PC-3 (cell line): Measurements from ENCODE around the gene PKP1. TPM values are rescaled to one million over a fixed set of nuclear protein-coding genes. Genes with fewer than 3 reads are reported as not detected.

ENCODE experiments used
- ATAC-seq: fragments of 200-7000 bp; cut with Tn5 transposase; 2 replicates; pipeline ENCODE4 v1.9.1; 2020; ENCODE audit warnings: mild to moderate bottlenecking, moderate library complexity
- BruUV-seq: library from RNA; stranded (reverse); fragments of 400-500 nt; replicated peaks from 2 replicates; lab custom pipeline; 2021; lab: Mats Ljungman, UMichigan
- CTCF ChIA-PET: fragments of 300-600 bp; sonication (Branson Sonifier 250); formaldehyde crosslinking; loops from one replicate; lab custom pipeline; 2022; ENCODE audit warnings: antibody characterized with exemption; lab: Charles Lee
- POLR2A ChIA-PET: fragments of 300-600 bp; sonication (Branson Sonifier 250); formaldehyde crosslinking; loops from one replicate; lab custom pipeline; 2022; ENCODE audit warnings: antibody characterized with exemption; ENCODE audit not compliant: unreplicated experiment; lab: Charles Lee
- DNase-seq: peaks from one replicate; pipeline ENCODE4 v3.0.0-alpha.2; 2015
- H2AFZ ChIP-seq: fragments of 300-600 bp; sonication (generic); 2 replicates; pipeline ENCODE4 v1.6.0; 2016; ENCODE audit warnings: antibody characterized with exemption, low read length
- H3F3A ChIP-seq: fragments of 300-600 bp; sonication (generic); one replicate; pipeline ENCODE4 v1.6.0; 2017; ENCODE audit warnings: antibody characterized with exemption, low read length, control low read depth, mild to moderate bottlenecking; ENCODE audit not compliant: unreplicated experiment
- H3K27ac ChIP-seq: fragments of 300-600 bp; sonication (generic); 2 replicates; pipeline ENCODE4 v1.5.1; 2016; ENCODE audit warnings: mild to moderate bottlenecking, low read length
- H3K27me3 ChIP-seq: fragments of 300-600 bp; sonication (generic); 2 replicates; pipeline ENCODE4 v1.6.1; 2016; ENCODE audit warnings: low read length, mixed read lengths
- H3K36me3 ChIP-seq: fragments of 300-600 bp; sonication (generic); 2 replicates; pipeline ENCODE4 v1.6.1; 2016; ENCODE audit warnings: low read depth, mixed run types, low read length, mixed read lengths
- H3K4me1 ChIP-seq: fragments of 300-600 bp; sonication (generic); 2 replicates; pipeline ENCODE4 v1.5.1; 2016; ENCODE audit warnings: low read length; ENCODE audit not compliant: insufficient read depth
- H3K4me2 ChIP-seq: fragments of 300-600 bp; sonication (generic); 2 replicates; pipeline ENCODE4 v1.6.0; 2016; ENCODE audit warnings: low read length
- H3K4me3 ChIP-seq: fragments of 300-600 bp; sonication (generic); 2 replicates; pipeline ENCODE4 v1.5.1; 2016; ENCODE audit warnings: mild to moderate bottlenecking, low read length, mixed read lengths
- H3K79me2 ChIP-seq: fragments of 300-600 bp; sonication (generic); 2 replicates; pipeline ENCODE4 v1.6.1; 2017; ENCODE audit warnings: low read length, mixed read lengths
- H3K9ac ChIP-seq: fragments of 300-600 bp; sonication (generic); 2 replicates; pipeline ENCODE4 v1.6.0; 2016; ENCODE audit warnings: mild to moderate bottlenecking, low read length
- H3K9me2 ChIP-seq: fragments of 300-600 bp; sonication (generic); replicated peaks from 2 replicates; pipeline ENCODE4 v1.6.1; 2016; ENCODE audit warnings: mixed run types, low read length, mixed read lengths
- H3K9me3 ChIP-seq: fragments of 300-600 bp; sonication (generic); 2 replicates; pipeline ENCODE4 v1.6.1; 2016; ENCODE audit warnings: low read length, mixed read lengths
- H4K20me1 ChIP-seq: fragments of 300-600 bp; sonication (generic); 2 replicates; pipeline ENCODE4 v1.6.1; 2016; ENCODE audit warnings: low read length, mixed read lengths
- EZH2 ChIP-seq: fragments of 300-600 bp; sonication (generic); IDR thresholded peaks from one replicate; pipeline ENCODE4 v1.6.1; 2017; ENCODE audit warnings: antibody characterized with exemption, mild to moderate bottlenecking, low read length; ENCODE audit not compliant: unreplicated experiment
- EZH2phosphoT487 ChIP-seq: fragments of 300-600 bp; sonication (generic); IDR thresholded peaks from 2 replicates; pipeline ENCODE4 v1.6.1; 2018; ENCODE audit warnings: mild to moderate bottlenecking, antibody characterized with exemption, low read length, borderline replicate concordance
- intact Hi-C: fragments of 100-400 bp; cut with micrococcal nuclease; formaldehyde crosslinking; loops from 2 replicates; pipeline ENCODE4 v1.9.0; 2023
- total RNA-seq: library from RNA; depleted of rRNA; stranded (reverse); fragments of >200 nt; gene quantifications from 2 replicates; pipeline ENCODE4 v1.2.3, GENCODE V29; 2014
- TF ChIP-seq, protein P1 (sequence below): fragments of 300-600 bp; sonication (generic); conservative IDR thresholded peaks from 2 replicates; pipeline ENCODE4 v1.5.1; 2017; ENCODE audit warnings: antibody characterized with exemption, low read depth, mild to moderate bottlenecking, low read length

PKP1 gene
- total RNA-seq, 1 experiment from 2014 or later = 211 TPM

DNA sequence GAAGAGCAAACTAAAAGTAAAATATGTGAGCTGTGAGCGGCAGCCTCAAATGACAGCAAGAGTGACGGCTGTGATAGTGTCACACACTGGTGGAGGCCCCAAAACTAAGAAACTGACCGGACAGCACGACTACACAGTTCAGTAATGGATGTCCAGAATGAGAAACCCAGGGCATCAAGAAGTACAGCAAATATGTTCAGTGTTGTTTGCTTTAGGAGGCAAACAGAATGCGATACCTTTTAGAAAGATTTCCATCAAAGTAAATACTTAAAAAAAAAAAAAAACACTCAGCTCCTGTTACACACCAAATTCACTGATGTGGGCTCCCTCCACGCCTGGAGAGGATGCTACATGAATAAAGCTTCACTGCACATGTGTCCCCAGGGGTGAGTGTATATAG, 1.1 kb upstream of the PKP1 start:
- intact Hi-C loops = no loop called here
- Histone ChIP-seq H3K9me2 (no peaks in the 10 kb centered on the region), H3K27ac (peak overlapping the region; percentile 74), H3K36me3 (peaks cover 12% of the 10 kb centered on the region), H3K79me2 (peaks cover 54% of the 10 kb centered on the region), H3K4me3 (peak overlapping the region; percentile 79), H3K4me2 (peak overlapping the region; percentile 89), H3K27me3 (no peaks in the 10 kb centered on the region), H3K9ac (peak overlapping the region; percentile 87), H3F3A (no peaks in the 10 kb centered on the region), H3K9me3 (no peaks in the 10 kb centered on the region), H2AFZ (no peak overlapping the region), H3K4me1 (peaks cover 58% of the 10 kb centered on the region), H4K20me1 (peaks cover 37% of the 10 kb centered on the region)
- CTCF ChIA-PET = interaction anchor here (0.6 to 3.2 kb wide), 6 partner anchors 15 to 66 kb away, joined by 3 to 14 read pairs (median 4); no protein-coding TSS in a partner anchor
- TF ChIP-seq EZH2phosphoT487 (no peak), EZH2 (no peak)
- TF ChIP-seq, protein P1, sequence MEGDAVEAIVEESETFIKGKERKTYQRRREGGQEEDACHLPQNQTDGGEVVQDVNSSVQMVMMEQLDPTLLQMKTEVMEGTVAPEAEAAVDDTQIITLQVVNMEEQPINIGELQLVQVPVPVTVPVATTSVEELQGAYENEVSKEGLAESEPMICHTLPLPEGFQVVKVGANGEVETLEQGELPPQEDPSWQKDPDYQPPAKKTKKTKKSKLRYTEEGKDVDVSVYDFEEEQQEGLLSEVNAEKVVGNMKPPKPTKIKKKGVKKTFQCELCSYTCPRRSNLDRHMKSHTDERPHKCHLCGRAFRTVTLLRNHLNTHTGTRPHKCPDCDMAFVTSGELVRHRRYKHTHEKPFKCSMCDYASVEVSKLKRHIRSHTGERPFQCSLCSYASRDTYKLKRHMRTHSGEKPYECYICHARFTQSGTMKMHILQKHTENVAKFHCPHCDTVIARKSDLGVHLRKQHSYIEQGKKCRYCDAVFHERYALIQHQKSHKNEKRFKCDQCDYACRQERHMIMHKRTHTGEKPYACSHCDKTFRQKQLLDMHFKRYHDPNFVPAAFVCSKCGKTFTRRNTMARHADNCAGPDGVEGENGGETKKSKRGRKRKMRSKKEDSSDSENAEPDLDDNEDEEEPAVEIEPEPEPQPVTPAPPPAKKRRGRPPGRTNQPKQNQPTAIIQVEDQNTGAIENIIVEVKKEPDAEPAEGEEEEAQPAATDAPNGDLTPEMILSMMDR = no peak
- DNase-seq (no peak), ATAC-seq (no peak)
- BruUV-seq = no TSS peak
- POLR2A ChIA-PET = interaction anchor here (0.6 to 2.9 kb wide), 4 partner anchors 16 to 544 kb away, joined by 3 to 19 read pairs (median 4); partner anchors contain the start of gene CAMSAP2

DNA sequence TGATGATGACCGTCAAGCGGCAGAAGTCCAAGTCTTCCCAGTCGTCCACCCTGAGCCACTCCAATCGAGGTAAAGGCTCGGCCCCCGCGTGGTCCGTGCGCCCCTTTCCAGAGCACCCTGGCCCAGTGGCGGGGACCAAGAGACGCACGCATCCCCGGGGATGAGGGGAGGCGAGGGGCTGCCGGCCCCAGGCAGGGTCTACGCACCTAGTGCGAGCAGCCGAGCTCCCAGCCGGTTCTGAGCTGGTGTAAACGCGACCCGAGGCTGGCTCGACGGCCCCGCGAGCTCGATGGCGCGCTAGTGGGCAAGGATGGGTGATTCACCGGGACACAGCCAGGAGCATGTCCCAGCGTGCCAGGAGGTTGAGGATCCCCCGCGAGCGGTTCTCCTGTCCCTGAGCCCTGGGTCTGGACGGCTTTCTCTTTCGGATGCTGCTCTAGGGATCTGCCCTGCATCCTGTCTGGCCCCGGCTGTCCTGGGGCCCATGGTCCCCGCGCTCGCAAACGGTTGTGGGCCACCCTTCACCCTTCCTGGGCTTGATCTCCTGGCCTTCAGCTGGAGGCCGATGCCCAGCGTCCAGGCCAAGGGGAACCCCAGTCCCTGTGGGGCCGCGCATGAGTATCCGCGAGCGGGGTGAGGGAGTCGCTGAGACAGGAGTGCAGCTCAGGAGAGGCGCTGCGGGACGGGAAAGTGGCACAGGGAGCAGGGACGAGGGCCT, 689 bp downstream of the PKP1 start:
- H3K4me3 ChIP-seq = peak overlapping the region; percentile 79
- ATAC-seq = peak; percentile 21

More for the DNA sequence above, 689 bp downstream of the PKP1 start:
- Histone ChIP-seq H3F3A (peaks cover 2% of the 10 kb centered on the region), H3K9ac (peak overlapping the region; percentile 87), H3K27ac (peak overlapping the region; percentile 74), H3K79me2 (peaks cover 71% of the 10 kb centered on the region), H3K4me1 (peaks cover 68% of the 10 kb centered on the region), H3K9me3 (no peaks in the 10 kb centered on the region), H3K27me3 (no peaks in the 10 kb centered on the region), H4K20me1 (peaks cover 55% of the 10 kb centered on the region), H3K36me3 (peaks cover 27% of the 10 kb centered on the region), H2AFZ (peak overlapping the region; percentile 22), H3K9me2 (no peaks in the 10 kb centered on the region), H3K4me2 (peak overlapping the region; percentile 89)
- peak; percentile 63 for DNase-seq
- POLR2A ChIA-PET = interaction anchor here (1.0 to 2.9 kb wide), 6 partner anchors 9 to 113 kb away, joined by 3 to 20 read pairs (median 7); no protein-coding TSS in a partner anchor
- CTCF ChIA-PET = interaction anchor here (1.5 to 3.2 kb wide), 3 partner anchors 24 to 64 kb away, joined by 4 to 14 read pairs (median 9); no protein-coding TSS in a partner anchor
- TF ChIP-seq EZH2 = no peak
- TF ChIP-seq, protein P1 = no peak
- no peak for TF ChIP-seq EZH2phosphoT487
- intact Hi-C loops = loop anchor here (1.0 kb wide), 5 partner anchors 9 to 62 kb away; no protein-coding TSS in a partner anchor
- BruUV-seq = TSS peak; percentile 67
